SU-DHL-6 (cell line): ENCODE data around the gene LRRC8E.

Experiments used
- H2AFZ ChIP-seq: fragments of 200-600 bp; sonication (generic); 2 replicates; pipeline ENCODE4 v1.6.1; 2014; ENCODE audit warnings: low read depth, mild to moderate bottlenecking, moderate library complexity, mixed read lengths, antibody characterized with exemption, low read length; ENCODE audit not compliant: severe bottlenecking
- H3F3A ChIP-seq: fragments of 200-600 bp; shearing (Covaris generic); 2 replicates; pipeline ENCODE4 v1.6.0; 2016; ENCODE audit warnings: antibody characterized with exemption, mild to moderate bottlenecking; ENCODE audit not compliant: insufficient read depth
- H3K27ac ChIP-seq: fragments of 200-600 bp; sonication (generic); 2 replicates; pipeline ENCODE4 v1.5.1; 2016; ENCODE audit warnings: low read depth, mild to moderate bottlenecking, low read length, moderate library complexity, mixed read lengths
- H3K27me3 ChIP-seq: fragments of 200-600 bp; sonication (generic), shearing (Covaris generic); 2 replicates; pipeline ENCODE4 v1.6.0; 2014; ENCODE audit warnings: mild to moderate bottlenecking, low read length
- H3K36me3 ChIP-seq: fragments of 200-600 bp; sonication (generic); 2 replicates; pipeline ENCODE4 v1.6.1; 2014; ENCODE audit warnings: mild to moderate bottlenecking, low read length, mixed read lengths
- H3K4me2 ChIP-seq: fragments of 300-600, 200-600 bp; shearing (Covaris generic), sonication (generic); 2 replicates; pipeline ENCODE4 v1.6.0; 2014; ENCODE audit warnings: low read length, low read depth, mild to moderate bottlenecking; ENCODE audit not compliant: poor library complexity, severe bottlenecking
- H3K4me3 ChIP-seq: fragments of 200-600 bp; sonication (generic); 2 replicates; pipeline ENCODE4 v1.5.1; 2014; ENCODE audit warnings: antibody characterized with exemption, low read length, mild to moderate bottlenecking, mixed read lengths; ENCODE audit not compliant: insufficient read depth, poor library complexity, severe bottlenecking
- H3K79me2 ChIP-seq: fragments of 200-600 bp; sonication (generic); 2 replicates; pipeline ENCODE4 v1.6.1; 2014; ENCODE audit warnings: mild to moderate bottlenecking, low read length, moderate library complexity; ENCODE audit not compliant: insufficient read depth
- H3K9ac ChIP-seq: fragments of 200-600 bp; sonication (generic); 2 replicates; pipeline ENCODE4 v1.7.0; 2014; ENCODE audit warnings: mild to moderate bottlenecking, low read length
- H3K9me2 ChIP-seq: fragments of 200-600 bp; sonication (generic); replicated peaks from 2 replicates; pipeline ENCODE4 v1.6.1; 2014; ENCODE audit warnings: low read length; ENCODE audit not compliant: insufficient read depth
- H3K9me3 ChIP-seq: fragments of 200-600 bp; sonication (generic); 2 replicates; pipeline ENCODE4 v1.6.1; 2014; ENCODE audit warnings: low read length, mixed read lengths; ENCODE audit not compliant: insufficient read depth
- H4K20me1 ChIP-seq: fragments of 200-600 bp; sonication (generic); 2 replicates; pipeline ENCODE4 v1.6.1; 2014; ENCODE audit warnings: low read depth, mild to moderate bottlenecking, antibody characterized with exemption, low read length, moderate library complexity, mixed read lengths
- CTCF ChIP-seq: fragments of 200-600 bp; sonication (generic); IDR thresholded peaks from one replicate; pipeline ENCODE4 v1.5.1; 2017; ENCODE audit warnings: antibody characterized with exemption, mild to moderate bottlenecking, low read length, moderate library complexity; ENCODE audit not compliant: insufficient read depth, poor library complexity, severe bottlenecking
- EZH2phosphoT487 ChIP-seq: fragments of 200-600 bp; sonication (generic), shearing (Covaris generic); conservative IDR thresholded peaks from 2 replicates; pipeline ENCODE4 v1.6.1; 2018; ENCODE audit warnings: mild to moderate bottlenecking, antibody characterized with exemption, low read length, moderate library complexity, mixed read lengths

LRRC8E gene

DNA sequence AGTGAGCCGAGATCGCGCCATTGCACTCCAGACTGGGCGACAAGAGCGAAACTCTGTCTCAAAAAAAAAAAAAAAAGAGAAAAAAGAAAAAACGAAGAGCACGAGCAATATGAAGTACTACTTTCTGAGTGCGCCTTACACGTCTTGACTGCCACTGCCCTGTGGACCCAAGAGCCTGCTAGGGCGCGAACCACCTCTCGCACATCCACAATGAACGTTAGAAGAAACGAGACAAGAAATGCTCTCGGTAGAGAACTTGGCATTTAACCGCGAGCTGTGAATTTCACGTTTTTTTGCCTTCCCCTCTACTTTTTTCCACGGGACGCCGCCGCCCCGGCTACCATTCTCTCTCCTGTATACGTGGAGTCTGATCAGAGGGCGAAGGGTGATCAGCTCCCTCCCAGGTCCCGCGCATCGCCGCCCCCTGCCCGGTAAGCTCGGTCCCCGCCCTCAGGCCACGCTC, 54.7 kb downstream of the LRRC8E start:
- H3K9me3 ChIP-seq, result no peaks in the 10 kb centered on the region
- H2AFZ ChIP-seq, result peak overlapping the region; percentile 71
- peak overlapping the region; percentile 69 for H3K4me2 ChIP-seq
- H3K9ac ChIP-seq, result peak overlapping the region; percentile 81
- no peak for TF ChIP-seq CTCF
- TF ChIP-seq EZH2phosphoT487, result no peak
- H3K4me3 ChIP-seq, result peak overlapping the region; percentile 92
- peak overlapping the region; percentile 57 for H3K27ac ChIP-seq
- no peaks in the 10 kb centered on the region for H3K9me2 ChIP-seq
- no peaks in the 10 kb centered on the region for H3K36me3 ChIP-seq
- H4K20me1 ChIP-seq, result no peaks in the 10 kb centered on the region
- H3F3A ChIP-seq, result 0 out of 2 replicates have a peak, but pooled peaks cover 3% of the 10 kb centered on the region
- peaks cover 40% of the 10 kb centered on the region for H3K79me2 ChIP-seq
- no peaks in the 10 kb centered on the region for H3K27me3 ChIP-seq

DNA sequence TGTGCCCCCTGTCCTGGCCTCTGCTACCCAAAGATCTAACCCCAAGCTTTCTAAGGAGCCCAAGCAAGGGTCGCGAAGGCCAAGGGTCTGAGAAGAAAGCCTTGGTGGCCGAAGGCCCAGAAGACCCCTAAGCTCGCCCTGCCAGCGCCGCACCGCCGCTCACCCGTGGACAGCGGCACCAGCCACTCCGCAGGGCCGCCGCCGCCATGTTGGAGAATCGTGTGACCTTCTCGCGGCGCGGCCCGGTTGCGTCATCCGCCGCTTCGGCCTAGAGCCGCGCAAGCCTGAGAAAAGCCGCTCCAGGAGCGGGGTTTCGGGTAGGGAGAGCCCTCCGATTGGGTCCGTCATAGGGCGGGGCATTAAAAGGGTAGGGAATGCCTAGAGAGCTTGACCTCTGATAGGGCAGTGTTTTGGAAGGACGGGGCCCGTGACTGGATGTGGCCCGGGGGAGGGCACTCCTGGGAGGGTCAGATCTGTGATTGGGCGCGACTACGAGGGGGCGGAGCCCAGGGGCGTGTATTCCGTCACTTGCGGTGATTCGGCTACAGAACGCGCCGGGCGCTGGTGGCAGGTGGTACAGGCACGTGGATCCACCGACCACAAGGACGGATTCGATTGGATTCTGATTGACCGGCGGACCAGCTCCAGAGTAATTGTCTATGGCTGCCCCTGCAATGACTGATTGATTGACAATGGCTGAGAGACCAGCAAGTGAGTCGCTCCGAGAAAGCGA, 55.3 kb downstream of the LRRC8E start, which contains the start of gene TIMM44:
Gene TIMM44, minus strand, starts transcription at position 223 of the 733 bp plus-strand sequence. Its CDS starts 15 bp downstream, at position 208.
- peak within 1 kb of the TSS; percentile 57 for H3K27ac ChIP-seq

GRCh38 chr19:7944177-7944761, 56.0 kb downstream of the LRRC8E start:
- H3K36me3 ChIP-seq, result no peaks in the 10 kb centered on the region
- H3K27ac ChIP-seq, result peak overlapping the region; percentile 57
- H3K9me2 ChIP-seq, result no peaks in the 10 kb centered on the region
- no peaks in the 10 kb centered on the region for H4K20me1 ChIP-seq
- peak; percentile 74 for TF ChIP-seq CTCF
- no peak for TF ChIP-seq EZH2phosphoT487
- H3K4me3 ChIP-seq, result peak overlapping the region; percentile 58
- no peaks in the 10 kb centered on the region for H3K27me3 ChIP-seq
- H3K79me2 ChIP-seq, result peaks cover 37% of the 10 kb centered on the region
- H3K9ac ChIP-seq, result peak overlapping the region; percentile 66
- H3K9me3 ChIP-seq, result no peaks in the 10 kb centered on the region
- H2AFZ ChIP-seq, result peak overlapping the region; percentile 59
- H3F3A ChIP-seq, result 0 out of 2 replicates have a peak, but pooled peaks cover 3% of the 10 kb centered on the region
- peak overlapping the region; percentile 77 for H3K4me2 ChIP-seq

More for the DNA sequence above, 55.3 kb downstream of the LRRC8E start, which contains the start of gene TIMM44:
- Histone ChIP-seq H3K27me3 (no peaks in the 10 kb centered on the region), H3K36me3 (no peaks in the 10 kb centered on the region), H3F3A (0 out of 2 replicates have a peak, but pooled peaks cover 3% of the 10 kb centered on the region), H2AFZ (peak within 1 kb of the TSS; percentile 71), H3K4me3 (peak within 1 kb of the TSS; percentile 92), H3K9me3 (no peaks in the 10 kb centered on the region), H4K20me1 (no peaks in the 10 kb centered on the region), H3K79me2 (peaks cover 40% of the 10 kb centered on the region), H3K9ac (peak within 1 kb of the TSS; percentile 81), H3K4me2 (peak within 1 kb of the TSS; percentile 77), H3K9me2 (no peaks in the 10 kb centered on the region)
- TF ChIP-seq EZH2phosphoT487 (no peak), CTCF (no peak)
